Measurements from ENCODE around the gene MAN1C1. TPM values are rescaled to one million over a fixed set of nuclear protein-coding genes. Genes with fewer than 3 reads are reported as not detected.

MAN1C1 gene
- total and polyA plus RNA-seq, 4 donors: 4.6 to 14.7 (median 13.1) TPM

DNA sequence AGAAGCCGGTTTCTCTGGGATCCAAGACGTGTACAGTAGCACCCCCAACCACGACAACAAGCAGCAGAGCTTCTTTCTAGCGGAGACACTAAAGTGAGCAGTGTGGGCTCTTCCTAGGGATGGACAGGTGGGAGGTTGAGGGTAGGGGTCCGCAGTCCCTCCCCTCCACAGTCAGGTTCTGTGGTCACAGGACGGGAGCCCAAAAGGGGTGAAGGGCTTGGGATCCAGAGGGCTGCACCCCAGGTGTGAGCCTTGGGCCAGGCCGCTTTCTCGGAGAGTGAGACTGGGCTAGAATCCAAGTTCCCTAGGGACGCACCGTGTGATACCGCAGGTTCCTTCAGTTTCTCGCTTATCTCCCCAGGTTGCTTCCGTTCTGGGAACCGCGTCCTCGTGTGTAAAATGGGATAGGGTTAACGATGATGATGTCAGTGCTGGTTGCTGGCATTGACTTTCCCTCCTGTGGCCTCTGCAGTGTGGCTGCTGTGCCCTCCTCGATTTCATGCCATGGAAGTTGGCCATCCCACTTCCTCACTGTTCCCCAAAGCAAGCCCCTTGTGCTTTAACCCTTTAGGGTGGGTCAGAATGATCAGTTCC is 166.1 kb downstream of the MAN1C1 start:
- H3K9ac ChIP-seq (ENCODE audit: insufficient read depth in 1 of 2, low read length in 2 of 2): peak overlapping the region in 1 of 2 donors; percentile 11
- no peaks in the 10 kb centered on the region for H3K27me3 ChIP-seq (ENCODE audit: control insufficient read depth in 3 of 3, insufficient read depth in 3 of 3, low read length in 2 of 3)
- DNase-seq (no peak), ATAC-seq (ENCODE audit: insufficient read depth, low FRiP score) (no peak)
- peaks cover 0 to 4% (median 0%) of the 10 kb centered on the region in 5 donors for H3K4me1 ChIP-seq (ENCODE audit: control insufficient read depth in 5 of 5, insufficient read depth in 5 of 5, low read length in 5 of 5)
- WGBS, 2 donors: 72 to 77% methylated on average over 18 of the region's 18 CpGs
- H3K4me3 ChIP-seq: no peak overlapping the region
- TF ChIP-seq, protein P1, sequence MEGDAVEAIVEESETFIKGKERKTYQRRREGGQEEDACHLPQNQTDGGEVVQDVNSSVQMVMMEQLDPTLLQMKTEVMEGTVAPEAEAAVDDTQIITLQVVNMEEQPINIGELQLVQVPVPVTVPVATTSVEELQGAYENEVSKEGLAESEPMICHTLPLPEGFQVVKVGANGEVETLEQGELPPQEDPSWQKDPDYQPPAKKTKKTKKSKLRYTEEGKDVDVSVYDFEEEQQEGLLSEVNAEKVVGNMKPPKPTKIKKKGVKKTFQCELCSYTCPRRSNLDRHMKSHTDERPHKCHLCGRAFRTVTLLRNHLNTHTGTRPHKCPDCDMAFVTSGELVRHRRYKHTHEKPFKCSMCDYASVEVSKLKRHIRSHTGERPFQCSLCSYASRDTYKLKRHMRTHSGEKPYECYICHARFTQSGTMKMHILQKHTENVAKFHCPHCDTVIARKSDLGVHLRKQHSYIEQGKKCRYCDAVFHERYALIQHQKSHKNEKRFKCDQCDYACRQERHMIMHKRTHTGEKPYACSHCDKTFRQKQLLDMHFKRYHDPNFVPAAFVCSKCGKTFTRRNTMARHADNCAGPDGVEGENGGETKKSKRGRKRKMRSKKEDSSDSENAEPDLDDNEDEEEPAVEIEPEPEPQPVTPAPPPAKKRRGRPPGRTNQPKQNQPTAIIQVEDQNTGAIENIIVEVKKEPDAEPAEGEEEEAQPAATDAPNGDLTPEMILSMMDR (IDR thresholded peaks at IDR 0.05; ENCODE audit: control extremely low read depth, extremely low read depth): no peak
- peaks cover 0 to 6% (median 1%) of the 10 kb centered on the region in 4 donors for H3K36me3 ChIP-seq (ENCODE audit: control insufficient read depth in 4 of 4, insufficient read depth in 4 of 4, low read length in 4 of 4)
- H3K27ac ChIP-seq (ENCODE audit: low read depth in 1 of 2, low read length in 1 of 2): no peak overlapping the region
- H3K9me3 ChIP-seq (ENCODE audit: control insufficient read depth in 4 of 4, insufficient read depth in 3 of 4, low read length in 3 of 4): no peaks in the 10 kb centered on the region

DNA sequence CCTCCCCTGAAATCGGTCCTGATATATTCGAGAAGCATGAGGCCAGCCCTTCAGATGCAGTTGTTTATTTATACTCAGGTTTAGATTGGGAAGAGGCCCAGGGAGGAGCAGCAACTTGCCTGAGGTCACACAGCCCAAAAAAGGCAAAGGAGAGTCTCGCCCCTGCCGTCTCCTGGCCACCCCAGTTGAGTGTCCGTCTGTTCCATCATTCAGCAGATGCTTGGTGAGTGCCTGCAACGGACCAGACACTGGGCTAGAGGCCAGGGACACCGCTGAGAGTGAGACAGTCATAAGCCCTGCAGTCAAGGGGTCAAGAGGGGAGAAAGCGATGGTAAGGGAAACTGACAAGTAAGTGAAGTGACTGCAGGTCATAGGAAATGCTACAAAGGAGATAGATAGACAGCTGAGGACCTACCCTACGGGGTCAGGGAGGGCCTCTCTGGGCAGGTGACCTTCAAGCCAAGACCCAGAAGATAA is 168.0 kb downstream of the MAN1C1 start:
- TF ChIP-seq, protein P1 (IDR thresholded peaks at IDR 0.05; ENCODE audit: control extremely low read depth, extremely low read depth): no peak
- H3K27me3 ChIP-seq (ENCODE audit: control insufficient read depth in 3 of 3, insufficient read depth in 3 of 3, low read length in 2 of 3): no peaks in the 10 kb centered on the region
- 82% methylated on average over 9 of the region's 9 CpGs for WGBS, 2 donors
- peaks cover 0 to 4% (median 1%) of the 10 kb centered on the region in 4 donors for H3K36me3 ChIP-seq (ENCODE audit: control insufficient read depth in 4 of 4, insufficient read depth in 4 of 4, low read length in 4 of 4)
- no peak for ATAC-seq (ENCODE audit: insufficient read depth, low FRiP score)
- no peak overlapping the region for H3K9ac ChIP-seq (ENCODE audit: insufficient read depth in 1 of 2, low read length in 2 of 2)
- H3K27ac ChIP-seq (ENCODE audit: low read depth in 1 of 2, low read length in 1 of 2): peak overlapping the region in 1 of 2 donors; percentile 43
- no peak overlapping the region for H3K4me3 ChIP-seq
- H3K4me1 ChIP-seq (ENCODE audit: control insufficient read depth in 5 of 5, insufficient read depth in 5 of 5, low read length in 5 of 5): peaks cover 0 to 4% (median 0%) of the 10 kb centered on the region in 5 donors
- DNase-seq: no peak
- no peaks in the 10 kb centered on the region for H3K9me3 ChIP-seq (ENCODE audit: control insufficient read depth in 4 of 4, insufficient read depth in 3 of 4, low read length in 3 of 4)

DNA sequence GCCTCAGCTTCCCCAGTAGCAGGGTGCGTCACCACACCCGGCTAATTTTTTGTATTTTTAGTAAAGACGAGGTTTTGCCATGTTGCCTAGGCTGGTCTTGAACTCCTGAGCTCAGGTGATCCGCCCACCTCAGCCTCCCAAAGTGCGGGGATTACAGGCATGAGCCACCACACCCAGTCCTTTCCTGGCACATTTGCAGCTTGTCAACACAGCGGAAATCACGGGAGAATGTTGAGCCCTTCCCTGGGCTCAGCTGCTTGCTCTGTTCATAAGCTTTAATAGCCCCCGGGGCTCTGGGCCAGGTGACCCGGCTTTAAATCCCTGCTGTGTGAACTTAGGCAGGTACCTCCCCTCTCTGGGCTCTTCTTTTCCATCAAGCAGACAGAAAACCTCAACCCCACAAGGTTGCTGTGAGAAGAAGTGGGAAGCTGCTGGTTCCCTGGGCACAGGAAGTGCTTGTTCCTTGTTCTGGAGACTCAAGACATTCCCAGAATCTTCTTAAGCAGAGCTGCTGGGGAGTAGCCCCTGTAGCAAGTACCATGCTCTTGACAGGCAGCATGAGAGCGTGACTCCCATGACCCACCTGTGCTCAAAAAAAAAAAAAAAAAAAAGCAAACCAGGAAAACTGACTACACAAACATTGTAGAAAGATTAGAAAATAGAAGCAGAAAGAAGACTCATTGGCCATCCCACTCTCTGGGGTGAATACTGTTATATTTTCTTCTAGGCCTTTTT is 168.9 kb downstream of the MAN1C1 start:
- TF ChIP-seq, protein P1 (IDR thresholded peaks at IDR 0.05; ENCODE audit: control extremely low read depth, extremely low read depth): no peak
- H3K27me3 ChIP-seq (ENCODE audit: control insufficient read depth in 3 of 3, insufficient read depth in 3 of 3, low read length in 2 of 3): no peaks in the 10 kb centered on the region
- no peak overlapping the region for H3K4me3 ChIP-seq
- H3K27ac ChIP-seq (ENCODE audit: low read depth in 1 of 2, low read length in 1 of 2): peak overlapping the region in 1 of 2 donors; percentile 51
- H3K36me3 ChIP-seq (ENCODE audit: control insufficient read depth in 4 of 4, insufficient read depth in 4 of 4, low read length in 4 of 4): peaks cover 0 to 5% (median 1%) of the 10 kb centered on the region in 4 donors
- no peaks in the 10 kb centered on the region for H3K9me3 ChIP-seq (ENCODE audit: control insufficient read depth in 4 of 4, insufficient read depth in 3 of 4, low read length in 3 of 4)
- 77 to 88% methylated on average over 10 of the region's 10 CpGs for WGBS, 2 donors
- ATAC-seq (ENCODE audit: insufficient read depth, low FRiP score): no peak
- H3K9ac ChIP-seq (ENCODE audit: insufficient read depth in 1 of 2, low read length in 2 of 2): no peak overlapping the region
- peaks cover 0 to 4% (median 0%) of the 10 kb centered on the region in 5 donors for H3K4me1 ChIP-seq (ENCODE audit: control insufficient read depth in 5 of 5, insufficient read depth in 5 of 5, low read length in 5 of 5)
- DNase-seq: no peak
